Left kidney (tissue), 2 donors: ENCODE data around the gene HCK. TPM values are rescaled to one million over a fixed set of nuclear protein-coding genes. Genes with fewer than 3 reads are reported as not detected.

Experiments
- DNase-seq: peaks from one replicate; pipeline ENCODE4 v3.0.0-alpha.2; 2013
- polyA plus RNA-seq: library from polyadenylated mRNA; unstranded; fragments of 120-200 nt; gene quantifications from one replicate; pipeline ENCODE4 v1.2.1, GENCODE V29; 2013; ENCODE audit not compliant: insufficient read length

Gene HCK
- polyA plus RNA-seq, 1 donor: 1.8 TPM

- DNase-seq: no peak
Measured at GRCh38 chr20:32129863-32130262, 77.8 kb downstream of the HCK start.

GRCh38 chr20:32130352-32130751, 78.3 kb downstream of the HCK start:
- no peak for DNase-seq

- no peak for DNase-seq
Measured at GRCh38 chr20:32130965-32131364, 78.9 kb downstream of the HCK start.

- DNase-seq: no peak
Measured at GRCh38 chr20:32132911-32133549, 81.0 kb downstream of the HCK start.

- no peak for DNase-seq
Measured at GRCh38 chr20:32134026-32134425, 82.0 kb downstream of the HCK start.

- DNase-seq: no peak
Measured at GRCh38 chr20:32135983-32136515, 84.0 kb downstream of the HCK start.

- no peak for DNase-seq
Measured at GRCh38 chr20:32138921-32139320, 86.9 kb downstream of the HCK start.

GRCh38 chr20:32139947-32140346, 87.9 kb downstream of the HCK start:
- no peak for DNase-seq

GRCh38 chr20:32140603-32141002, 88.6 kb downstream of the HCK start:
- DNase-seq: no peak

- DNase-seq: no peak
Measured at GRCh38 chr20:32141465-32141980, 89.5 kb downstream of the HCK start.

GRCh38 chr20:32142088-32142487, 90.0 kb downstream of the HCK start:
- DNase-seq: no peak

GRCh38 chr20:32142991-32143390, 90.9 kb downstream of the HCK start:
- DNase-seq: no peak

GRCh38 chr20:32144898-32145662, 93.0 kb downstream of the HCK start:
- no peak for DNase-seq

GRCh38 chr20:32149566-32150170, 97.6 kb downstream of the HCK start:
- DNase-seq: no peak

GRCh38 chr20:32150291-32150848, 98.3 kb downstream of the HCK start:
- DNase-seq: no peak

Other genes with a start within 250 kb of the HCK start
- gene MYLK2, start 232.9 kb upstream of the HCK start, polyA plus RNA-seq: 0.76 TPM
- 3.9 TPM for gene FOXS1, start 206.6 kb upstream of the HCK start, polyA plus RNA-seq
- gene DUSP15, start 181.7 kb upstream of the HCK start, polyA plus RNA-seq: 16.0 TPM
- gene TTLL9, start 181.6 kb upstream of the HCK start, polyA plus RNA-seq: 5.5 TPM
- gene PDRG1, start 100.2 kb upstream of the HCK start, polyA plus RNA-seq: 19.6 TPM
- 0.35 TPM for gene XKR7, start 84.1 kb upstream of the HCK start, polyA plus RNA-seq
- 5.2 TPM for gene CCM2L, start 41.8 kb upstream of the HCK start, polyA plus RNA-seq
- gene TM9SF4, start 57.5 kb downstream of the HCK start, polyA plus RNA-seq: 72.0 TPM
- gene PLAGL2, start 155.5 kb downstream of the HCK start, polyA plus RNA-seq: 23.2 TPM
- 42.3 TPM for gene POFUT1, start 155.6 kb downstream of the HCK start, polyA plus RNA-seq
- gene KIF3B, start 225.4 kb downstream of the HCK start, polyA plus RNA-seq: 46.1 TPM